HEK293T (cell line): ENCODE measurements around the gene TNIK.

ENCODE experiments used
- ARNT ChIP-seq: fragments of 450-650 bp; IDR thresholded peaks from 2 replicates; pipeline ENCODE4 v1.6.1; 2017; ENCODE audit warnings: mild to moderate bottlenecking
- BHLHE40 ChIP-seq: fragments of 450-650 bp; IDR thresholded peaks from 2 replicates; pipeline ENCODE4 v1.6.1; 2016; ENCODE audit warnings: mild to moderate bottlenecking, moderate library complexity, borderline replicate concordance
- ELF4 ChIP-seq: fragments of 450-650 bp; IDR thresholded peaks from 2 replicates; pipeline ENCODE4 v1.6.1; 2017; ENCODE audit warnings: antibody characterized with exemption
- FOXA1 ChIP-seq: fragments of 450-650 bp; IDR thresholded peaks from 2 replicates; pipeline ENCODE4 v1.6.1; 2016; ENCODE audit warnings: mild to moderate bottlenecking
- FOXM1 ChIP-seq: fragments of 450-650 bp; IDR thresholded peaks from 2 replicates; pipeline ENCODE4 v1.6.1; 2017; ENCODE audit warnings: mild to moderate bottlenecking, borderline replicate concordance
- HDGF ChIP-seq: fragments of 450-650 bp; IDR thresholded peaks from 2 replicates; pipeline ENCODE4 v1.6.1; 2017; ENCODE audit warnings: antibody characterized with exemption, borderline replicate concordance
- NFRKB ChIP-seq: fragments of 450-650 bp; IDR thresholded peaks from 2 replicates; pipeline ENCODE4 v1.6.1; 2016; ENCODE audit warnings: mild to moderate bottlenecking, moderate library complexity
- SP1 ChIP-seq: fragments of 450-650 bp; IDR thresholded peaks from 2 replicates; pipeline ENCODE4 v1.6.1; 2017
- SUZ12 ChIP-seq: fragments of 450-650 bp; IDR thresholded peaks from 2 replicates; pipeline ENCODE4 v1.6.1; 2016; ENCODE audit warnings: mild to moderate bottlenecking
- TARDBP ChIP-seq: fragments of 450-650 bp; IDR thresholded peaks from 2 replicates; pipeline ENCODE4 v1.6.1; 2016
- ZNF384 ChIP-seq: fragments of 450-650 bp; IDR thresholded peaks from 2 replicates; pipeline ENCODE4 v1.6.1; 2016

DNA sequence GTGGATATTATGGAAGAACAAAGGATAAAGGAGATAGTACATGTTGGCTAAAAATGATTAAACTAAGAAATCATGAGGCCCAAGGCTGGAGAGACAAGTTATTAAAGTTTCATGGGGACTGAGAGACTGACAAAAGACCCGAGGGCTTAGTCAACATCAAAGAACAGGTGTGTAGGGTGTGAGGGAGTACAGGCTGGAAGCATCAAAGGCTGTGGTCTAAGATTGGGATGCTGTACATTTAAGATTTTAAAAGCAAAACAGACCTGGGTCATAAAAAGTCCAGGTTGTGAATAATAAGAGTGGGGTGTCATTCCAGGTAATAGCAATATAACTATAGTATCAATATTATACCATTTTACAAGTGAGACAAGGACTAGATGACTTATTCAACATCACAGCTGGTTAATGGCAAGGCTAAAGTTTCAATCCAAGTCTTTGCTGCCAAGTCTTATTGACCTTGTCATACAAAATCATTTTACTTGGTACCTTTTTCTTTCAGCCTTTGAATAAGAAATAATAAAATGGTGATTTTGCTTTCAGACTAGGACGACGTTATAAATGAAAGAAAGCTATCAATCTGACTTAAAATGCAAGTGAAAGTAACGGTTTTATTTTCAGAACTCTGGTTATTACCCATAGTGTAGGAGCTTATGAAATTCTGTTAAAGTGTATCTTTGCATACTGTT, 211.6 kb downstream of the TNIK start:
- no peak for TF ChIP-seq BHLHE40
- TF ChIP-seq ELF4: no peak
- TF ChIP-seq SUZ12: no peak
- no peak for TF ChIP-seq NFRKB
- TF ChIP-seq SP1: no peak
- no peak for TF ChIP-seq ZNF384
- no peak for TF ChIP-seq FOXM1
- TF ChIP-seq FOXA1: no peak
- no peak for TF ChIP-seq HDGF
- TF ChIP-seq ARNT: no peak
- TF ChIP-seq TARDBP: no peak
